ENCODE results near the gene PCDHGC4.

GRCh38 chr5:141503681-141504080, 18.9 kb downstream of the PCDHGC4 start:
- TF ChIP-seq CTCF (IDR thresholded peaks at IDR 0.05) (no peak), POLR2A (IDR thresholded peaks at IDR 0.05) (no peak)

Data from uterus (tissue), 2 donors.